Measurements from ENCODE around the gene NR3C1.
A peak's percentile ranks its signal among the peaks of the same experiment; 100 is the strongest.

Gene NR3C1

GRCh38 chr5:143249851-143250250, 153.6 kb downstream of the NR3C1 start:
- no peak for DNase-seq

- DNase-seq, result no peak
Measured at GRCh38 chr5:143248822-143249579, 154.5 kb downstream of the NR3C1 start.

GRCh38 chr5:143248391-143248790, 155.1 kb downstream of the NR3C1 start:
- no peak for DNase-seq

- no peak for DNase-seq
Measured at GRCh38 chr5:143247134-143247815, 156.2 kb downstream of the NR3C1 start.

GRCh38 chr5:143245929-143246561, 157.4 kb downstream of the NR3C1 start:
- no peak for DNase-seq

- DNase-seq, result no peak
Measured at GRCh38 chr5:143244990-143245389, 158.5 kb downstream of the NR3C1 start.

GRCh38 chr5:143244000-143244736, 159.3 kb downstream of the NR3C1 start:
- no peak for DNase-seq

GRCh38 chr5:143243103-143243502, 160.4 kb downstream of the NR3C1 start:
- no peak for DNase-seq

- no peak for DNase-seq
Measured at GRCh38 chr5:143241892-143242291, 161.6 kb downstream of the NR3C1 start.

- no peak for DNase-seq
Measured at GRCh38 chr5:143239882-143240518, 163.5 kb downstream of the NR3C1 start.

GRCh38 chr5:143238620-143239019, 164.9 kb downstream of the NR3C1 start:
- no peak for DNase-seq

- DNase-seq, result no peak
Measured at GRCh38 chr5:143237664-143238063, 165.8 kb downstream of the NR3C1 start.

- no peak for DNase-seq
Measured at GRCh38 chr5:143236682-143237081, 166.8 kb downstream of the NR3C1 start.

GRCh38 chr5:143235423-143235822, 168.1 kb downstream of the NR3C1 start:
- no peak for DNase-seq

- DNase-seq, result no peak
Measured at GRCh38 chr5:143234162-143234842, 169.2 kb downstream of the NR3C1 start.

GRCh38 chr5:143233031-143233430, 170.5 kb downstream of the NR3C1 start:
- no peak for DNase-seq

GRCh38 chr5:143231973-143232812, 171.3 kb downstream of the NR3C1 start:
- DNase-seq, result no peak

GRCh38 chr5:143231416-143231815, 172.1 kb downstream of the NR3C1 start:
- no peak for DNase-seq

GRCh38 chr5:143230676-143230996, 172.8 kb downstream of the NR3C1 start:
- no peak for DNase-seq

- peak; percentile 72 for DNase-seq
Measured at GRCh38 chr5:143229896-143230675, 173.4 kb downstream of the NR3C1 start.

Measured in activated CD4-positive, alpha-beta T cell treated with anti-CD3 and anti-CD28 coated beads, Interleukin-10, Interleukin-2, amounts not matched to agents 100 ng/mL and 50 ng/mL, durations not matched to agents 16 hours and 8 hours (primary cell).